Hepatocyte (in vitro differentiated cells): ENCODE results near the gene LRRTM3.

ENCODE experiments used
- CTCF ChIP-seq: fragments of 200-600 bp; sonication (generic); IDR thresholded peaks from 2 replicates; pipeline ENCODE4 v1.5.1; 2016; ENCODE audit warnings: antibody characterized with exemption, mild to moderate bottlenecking; ENCODE audit not compliant: poor library complexity
- EZH2phosphoT487 ChIP-seq: fragments of 200-600 bp; sonication (generic); IDR thresholded peaks from one replicate; pipeline ENCODE4 v1.6.1; 2018; ENCODE audit warnings: antibody characterized with exemption, mild to moderate bottlenecking, low read depth, moderate library complexity; ENCODE audit not compliant: unreplicated experiment, severe bottlenecking

DNA sequence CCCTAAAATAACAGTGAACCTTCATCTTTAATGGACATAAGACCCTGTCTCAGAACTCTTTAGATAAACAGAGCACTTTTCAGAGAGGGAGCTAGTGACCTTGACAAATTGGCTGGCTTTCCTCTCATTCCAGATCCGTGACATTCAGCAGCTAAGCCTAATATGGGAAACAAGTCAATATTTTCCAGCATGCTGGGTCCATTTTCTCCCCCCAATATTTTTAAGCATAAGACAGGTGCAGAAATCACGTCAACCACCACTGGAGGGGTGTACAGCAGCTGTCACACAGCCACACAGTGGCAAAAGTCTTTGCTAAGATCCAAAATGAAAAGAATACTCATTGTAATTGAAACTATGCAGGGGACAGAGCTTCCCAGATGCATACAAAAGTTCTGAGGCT lies 26.1 kb downstream of the LRRTM3 start:
- TF ChIP-seq CTCF (no peak), EZH2phosphoT487 (no peak)
